H1 (cell line): ENCODE measurements around the gene AGER. TPM values are rescaled to one million over a fixed set of nuclear protein-coding genes. Genes with fewer than 3 reads are reported as not detected.

Experiments
- CTCF ChIA-PET: fragments of 300-600 bp; sonication (Branson Sonifier 250); formaldehyde crosslinking; loops from one replicate; lab custom pipeline; 2021; ENCODE audit not compliant: partially characterized antibody; lab: Charles Lee
- POLR2A ChIA-PET: fragments of 300-600 bp; sonication (Branson Sonifier 250); formaldehyde crosslinking; loops from one replicate; lab custom pipeline; 2021; ENCODE audit warnings: inconsistent platforms; ENCODE audit not compliant: partially characterized antibody; lab: Charles Lee
- DNase-seq, 2 experiments: peaks; one replicate each; pipeline versions ENCODE4 v3.0.0 to v3.0.0-alpha.2; 2010 to 2022; ENCODE audit warnings: low spot score in 2 of 2, low read depth in 1 of 2, mixed read lengths in 1 of 2
- FAIRE-seq: peaks from 2 replicates; lab custom pipeline; 2011; peaks lifted over from hg19 to GRCh38; lab: Jason Lieb, UNC
- H2AFZ ChIP-seq: 2 replicates; pipeline ENCODE4 v1.8.1; 2012; ENCODE audit warnings: low read length, inconsistent platforms
- H2AK5ac ChIP-seq: 2 replicates; pipeline ENCODE4 v1.6.1; 2013; ENCODE audit warnings: low read depth, low read length
- H2BK120ac ChIP-seq: replicated peaks from 2 replicates; pipeline ENCODE3; 2013; ENCODE audit warnings: low read depth, low read length, inconsistent platforms
- H2BK12ac ChIP-seq: 2 replicates; pipeline ENCODE4 v1.6.1; 2013; ENCODE audit warnings: low read depth, low read length
- H2BK15ac ChIP-seq: 2 replicates; pipeline ENCODE4 v1.6.1; 2013; ENCODE audit warnings: low read length
- H2BK20ac ChIP-seq: 2 replicates; pipeline ENCODE4 v1.6.1; 2013; ENCODE audit warnings: low read length
- H2BK5ac ChIP-seq: 2 replicates; pipeline ENCODE4 v1.6.1; 2013; ENCODE audit warnings: low read depth, low read length
- H3K14ac ChIP-seq: 2 replicates; pipeline ENCODE4 v1.6.1; 2013; ENCODE audit warnings: inconsistent platforms; ENCODE audit not compliant: insufficient read length
- H3K18ac ChIP-seq: 2 replicates; pipeline ENCODE4 v1.6.1; 2013; ENCODE audit warnings: low read length; ENCODE audit errors: extremely low read depth
- H3K23ac ChIP-seq: 2 replicates; pipeline ENCODE4 v1.6.1; 2013; ENCODE audit warnings: inconsistent platforms; ENCODE audit not compliant: insufficient read length
- H3K23me2 ChIP-seq: 2 replicates; pipeline ENCODE4 v1.6.1; 2013; ENCODE audit warnings: low read depth, low read length
- H3K27ac ChIP-seq: 2 replicates; pipeline ENCODE4 v1.6.1; 2011; ENCODE audit warnings: low read depth, low read length, inconsistent platforms
- H3K27me3 ChIP-seq, 4 experiments: replicated peaks in 1 of 4; 1 replicate in 1 of 4; 2 replicates in 3 of 4; pipeline versions ENCODE4 v1.6.1 to v1.8.1; 2011 to 2013; ENCODE audit warnings: low read length in 3 of 4, mild to moderate bottlenecking in 3 of 4, inconsistent platforms in 2 of 4, mixed read lengths in 2 of 4, moderate library complexity in 1 of 4; ENCODE audit not compliant: control insufficient read depth in 3 of 4, insufficient read depth in 3 of 4; ENCODE audit errors: extremely low read depth in 1 of 4
- H3K36me3 ChIP-seq, 4 experiments: 2 replicates each; pipeline versions ENCODE4 v1.6.1 to v1.8.1; 2011 to 2013; ENCODE audit warnings: mild to moderate bottlenecking in 4 of 4, low read length in 3 of 4, moderate library complexity in 2 of 4, control low read depth in 1 of 4, inconsistent platforms in 1 of 4; ENCODE audit not compliant: insufficient read depth in 4 of 4, control insufficient read depth in 2 of 4
- H3K4ac ChIP-seq: replicated peaks from 2 replicates; pipeline ENCODE3; 2013; ENCODE audit warnings: low read length, low read depth, mixed read lengths, inconsistent platforms; ENCODE audit not compliant: insufficient read length
- H3K4me1 ChIP-seq, 4 experiments: replicated peaks in 1 of 4; 1 replicate in 1 of 4; 2 replicates in 3 of 4; pipeline versions ENCODE4 v1.6.1 to v1.8.1; 2011 to 2013; ENCODE audit warnings: low read length in 3 of 4, inconsistent platforms in 2 of 4, mixed read lengths in 1 of 4; ENCODE audit not compliant: insufficient read depth in 4 of 4, control insufficient read depth in 3 of 4
- H3K4me2 ChIP-seq, 2 experiments: 2 replicates each; pipeline versions ENCODE4 v1.6.1 to v1.8.1; 2011 to 2013; ENCODE audit warnings: low read depth in 2 of 2, low read length in 2 of 2, control low read depth in 1 of 2, inconsistent platforms in 1 of 2, mild to moderate bottlenecking in 1 of 2; ENCODE audit not compliant: insufficient read depth in 1 of 2
- H3K4me3 ChIP-seq, 4 experiments: fragments of 200-600, 300-600 bp in 1 of 4; sonication (generic), shearing (Covaris generic), sonication (Bioruptor Twin) in 1 of 4; 2 replicates each; pipeline versions ENCODE4 v1.5.1 to v1.8.1; 2011 to 2016; ENCODE audit warnings: low read length in 4 of 4, low read depth in 3 of 4, control low read depth in 2 of 4, inconsistent platforms in 2 of 4, mild to moderate bottlenecking in 2 of 4, mixed read lengths in 1 of 4, moderate library complexity in 1 of 4; ENCODE audit not compliant: insufficient read depth in 2 of 4; ENCODE audit errors: extremely low read depth in 1 of 4
- H3K56ac ChIP-seq: replicated peaks from 2 replicates; pipeline ENCODE3; 2013; ENCODE audit warnings: low read depth, mild to moderate bottlenecking, mixed read lengths, low read length, inconsistent platforms; ENCODE audit not compliant: insufficient read length
- H3K79me1 ChIP-seq: 2 replicates; pipeline ENCODE4 v1.6.1; 2013; ENCODE audit warnings: low read depth, low read length, control low read depth
- H3K79me2 ChIP-seq, 2 experiments: 2 replicates each; pipeline versions ENCODE4 v1.6.1 to v1.8.1; 2012 to 2013; ENCODE audit warnings: low read length in 2 of 2, mild to moderate bottlenecking in 2 of 2, inconsistent platforms in 1 of 2; ENCODE audit not compliant: insufficient read depth in 2 of 2, control insufficient read depth in 1 of 2
- H3K9ac ChIP-seq, 4 experiments: replicated peaks in 1 of 4; 1 replicate in 1 of 4; 2 replicates in 3 of 4; pipeline versions ENCODE4 v1.6.1 to v1.8.1; 2011 to 2013; ENCODE audit warnings: low read depth in 3 of 4, low read length in 3 of 4, control low read depth in 2 of 4, mild to moderate bottlenecking in 2 of 4, moderate library complexity in 2 of 4, inconsistent platforms in 1 of 4; ENCODE audit errors: extremely low read depth in 1 of 4
- H3K9me3 ChIP-seq, 2 experiments: 2 replicates each; pipeline versions ENCODE4 v1.6.1 to v1.8.1; 2012 to 2013; ENCODE audit warnings: mild to moderate bottlenecking in 2 of 2, moderate library complexity in 2 of 2, control low read depth in 1 of 2, inconsistent platforms in 1 of 2, low read depth in 1 of 2, low read length in 1 of 2, mixed read lengths in 1 of 2; ENCODE audit not compliant: insufficient read depth in 2 of 2
- H4K20me1 ChIP-seq, 2 experiments: replicated peaks in 1 of 2; 2 replicates each; pipeline versions ENCODE3 to v1.8.1; 2011 to 2013; ENCODE audit warnings: inconsistent platforms in 2 of 2, low read length in 2 of 2, mild to moderate bottlenecking in 1 of 2; ENCODE audit not compliant: insufficient read depth in 2 of 2, control insufficient read depth in 1 of 2
- H4K5ac ChIP-seq: 2 replicates; pipeline ENCODE4 v1.6.1; 2013; ENCODE audit warnings: low read length, low read depth, mixed read lengths, inconsistent platforms; ENCODE audit not compliant: insufficient read length
- H4K8ac ChIP-seq: 2 replicates; pipeline ENCODE4 v1.8.0; 2013; ENCODE audit warnings: mild to moderate bottlenecking, moderate library complexity, low read length, inconsistent platforms; ENCODE audit not compliant: insufficient read depth; ENCODE audit errors: extremely low read depth
- H4K91ac ChIP-seq: replicated peaks from 2 replicates; pipeline ENCODE3; 2013; ENCODE audit warnings: low read length, mixed read lengths, inconsistent platforms; ENCODE audit not compliant: insufficient read length
- CTBP2 ChIP-seq: IDR thresholded peaks from 2 replicates; pipeline ENCODE4 v1.7.0; 2011; ENCODE audit warnings: borderline replicate concordance, mild to moderate bottlenecking, moderate library complexity, mixed read lengths, low read length; ENCODE audit not compliant: insufficient read depth, insufficient read length
- JUND ChIP-seq: IDR thresholded peaks from 2 replicates; pipeline ENCODE4 v1.6.1; 2011; ENCODE audit warnings: mild to moderate bottlenecking, improper control_type of control experiment, low read length
- KDM1A ChIP-seq: fragments of 200-600, 300-600 bp; sonication (generic); IDR thresholded peaks from 2 replicates; pipeline ENCODE4 v1.7.1; 2016; ENCODE audit warnings: mild to moderate bottlenecking, low read length, borderline replicate concordance
- KDM5A ChIP-seq: fragments of 200-600 bp; IDR thresholded peaks from 2 replicates; pipeline ENCODE4 v1.7.1; 2012; ENCODE audit warnings: mild to moderate bottlenecking, low read length, inconsistent platforms, mixed read lengths
- POLR2A ChIP-seq, 2 experiments: IDR thresholded peaks; 1 replicate in 1 of 2; 2 replicates in 1 of 2; pipeline ENCODE4 v1.6.1; 2011; ENCODE audit warnings: low read depth in 2 of 2, low read length in 2 of 2, mild to moderate bottlenecking in 2 of 2; ENCODE audit errors: control extremely low read depth in 1 of 2
- RFX5 ChIP-seq: IDR thresholded peaks from 2 replicates; pipeline ENCODE4 v1.6.1; 2011; ENCODE audit warnings: low read depth, low read length, improper control_type of control experiment, borderline replicate concordance
- SIN3A ChIP-seq, 2 experiments: IDR thresholded peaks in 1 of 2; conservative IDR thresholded peaks in 1 of 2; 2 replicates each; pipeline ENCODE4 v1.6.1; 2011 to 2012; ENCODE audit warnings: low read length in 2 of 2, improper control_type of control experiment in 1 of 2, low read depth in 1 of 2, mild to moderate bottlenecking in 1 of 2
- SP2 ChIP-seq: IDR thresholded peaks from 2 replicates; pipeline ENCODE4 v1.6.1; 2012; ENCODE audit warnings: mild to moderate bottlenecking, low read length, inconsistent platforms
- TAF1 ChIP-seq: IDR thresholded peaks from 2 replicates; pipeline ENCODE4 v1.6.1; 2011; ENCODE audit warnings: mild to moderate bottlenecking, low read depth, low read length
- WGBS, 2 experiments: shearing (Covaris generic) in 1 of 2; methylation state at CpG; one replicate each; pipeline versions ENCODE4 v1.1.6 to v1.1.7; 2013 to 2015; ENCODE audit warnings: low lambda C conversion rate in 2 of 2, mixed read lengths in 2 of 2, inconsistent platforms in 1 of 2, low coverage in 1 of 2, missing lambda C conversion rate in 1 of 2; ENCODE audit not compliant: insufficient replicate concordance in 2 of 2, insufficient coverage in 1 of 2, insufficient read length in 1 of 2; ENCODE audit errors: extremely low coverage in 1 of 2, missing lambda C conversion rate in 1 of 2; 5-methylcytosine and 5-hydroxymethylcytosine counted together
- polyA plus RNA-seq, 7 experiments: library from polyadenylated mRNA; depleted of rRNA in 3 of 7; stranded (reverse) in 5 of 7; unstranded in 2 of 7; fragments of >200 nt in 5 of 7; fragments of 200-250 nt in 2 of 7; gene quantifications; 1 replicate in 5 of 7; 2 replicates in 1 of 7; 4 replicates in 1 of 7; pipeline versions ENCODE4 v1.2.1 to v1.2.3, GENCODE V29; 2011 to 2013; ENCODE audit warnings: missing spikeins in 2 of 7, mixed read lengths in 2 of 7
- total RNA-seq: library from RNA; stranded (reverse); fragmentation: NEBNext Ultra II Directional; extraction: Animal tissue kit (Norgen Biotek cat#: 25700); gene quantifications from 2 replicates; pipeline ENCODE4 v1.2.1, GENCODE V29; 2021

The AGER gene
- total and polyA plus RNA-seq, 2 of the 8 experiments (the other 6 are each of a cell fraction or from before 2014, with no cell fraction given): 3.8 to 10.9 TPM

- peak within 1 kb of the TSS; percentile 99 for H2BK15ac ChIP-seq
- peak within 1 kb of the TSS; percentile 76 for H4K91ac ChIP-seq
- no peaks in the 10 kb centered on the region for H3K27me3 ChIP-seq
- peak within 1 kb of the TSS; percentile 88 for H2BK120ac ChIP-seq
- peaks cover 0 to 6% (median 3%) of the 10 kb centered on the region in 4 experiments; a peak in 4 of 8 replicates for H3K36me3 ChIP-seq
- peak within 1 kb of the TSS in 1 of 4 experiments; percentile 42; a peak in 2 of 8 replicates for H3K4me3 ChIP-seq
- peak within 1 kb of the TSS; percentile 54 for H4K8ac ChIP-seq
- no peaks in the 10 kb centered on the region for H3K9me3 ChIP-seq
- H3K4me1 ChIP-seq: peaks cover 8 to 45% (median 26%) of the 10 kb centered on the region in 4 experiments
- WGBS, 2 experiments: 59% methylated on average over 3 of the region's 5 CpGs; no CpG with 5 or more reads in 1 of the 2 experiments
- peak within 1 kb of the TSS; percentile 40 for H2AK5ac ChIP-seq
- H3K27ac ChIP-seq: no peak within 1 kb of the TSS
- H3K4me2 ChIP-seq: peak within 1 kb of the TSS; percentile 57 to 90
- FAIRE-seq: no peak
- H4K20me1 ChIP-seq: no peaks in the 10 kb centered on the region
- peak within 1 kb of the TSS; percentile 94; the same call in 1 of the 2 replicates for H2BK12ac ChIP-seq
- H2BK5ac ChIP-seq: peak within 1 kb of the TSS; percentile 92; the same call in 1 of the 2 replicates
- H2AFZ ChIP-seq: no peak within 1 kb of the TSS
- peaks cover 0 to 13% of the 10 kb centered on the region in 2 experiments; a peak in 2 of 4 replicates for H3K79me2 ChIP-seq
- peaks cover 11% of the 10 kb centered on the region for H3K23me2 ChIP-seq
- no peak within 1 kb of the TSS for H3K23ac ChIP-seq
- no peak within 1 kb of the TSS for H3K56ac ChIP-seq
- H4K5ac ChIP-seq: peak within 1 kb of the TSS; percentile 54
- POLR2A ChIA-PET: interaction anchor here (1.0 to 13.3 kb wide), 6 partner anchors 13 to 779 kb away, joined by 3 to 194 read pairs (median 8); partner anchors contain the start of genes AGPAT1, PRRT1, RNF5 and TNXB
- H3K18ac ChIP-seq: peak within 1 kb of the TSS; percentile 97
- H3K79me1 ChIP-seq: no peaks in the 10 kb centered on the region; the same call in 1 of the 2 replicates
- no peak within 1 kb of the TSS for H3K9ac ChIP-seq
- H2BK20ac ChIP-seq: peak within 1 kb of the TSS; percentile 72; the same call in 1 of the 2 replicates
- H3K4ac ChIP-seq: no peak within 1 kb of the TSS
- no peak within 1 kb of the TSS for H3K14ac ChIP-seq
- no peak for DNase-seq
- CTCF ChIA-PET: interaction anchor here (1.0 to 1.6 kb wide), 6 partner anchors 10 to 778 kb away, joined by 3 to 6 read pairs (median 4); no protein-coding TSS in a partner anchor
- no peak for TF ChIP-seq TAF1
- no peak for TF ChIP-seq KDM1A
- TF ChIP-seq KDM5A: no peak
- no peak for TF ChIP-seq JUND
- no peak for TF ChIP-seq RFX5
- no peak for TF ChIP-seq SIN3A (conservative IDR thresholded peaks at IDR 0.05 in 1 of 2, IDR thresholded peaks at IDR 0.05 in 1 of 2; ENCODE audit: low read depth in 1 of 2, low read length in 2 of 2)
- TF ChIP-seq SP2: no peak
- no peak for TF ChIP-seq POLR2A (IDR thresholded peaks at IDR 0.05; ENCODE audit: control extremely low read depth in 1 of 2, low read depth in 2 of 2, low read length in 2 of 2)
- no peak for TF ChIP-seq CTBP2
These were observed 8.6 kb upstream of the AGER start, which contains the start of gene GPSM3 for GRCh38 chr6:32192608-32193039. Gene GPSM3 (minus strand): TSS chr6:32192643. CDS start chr6:32192513, 130 bp downstream.
